ENCODE measurements around the gene ANGPTL4.

DNA sequence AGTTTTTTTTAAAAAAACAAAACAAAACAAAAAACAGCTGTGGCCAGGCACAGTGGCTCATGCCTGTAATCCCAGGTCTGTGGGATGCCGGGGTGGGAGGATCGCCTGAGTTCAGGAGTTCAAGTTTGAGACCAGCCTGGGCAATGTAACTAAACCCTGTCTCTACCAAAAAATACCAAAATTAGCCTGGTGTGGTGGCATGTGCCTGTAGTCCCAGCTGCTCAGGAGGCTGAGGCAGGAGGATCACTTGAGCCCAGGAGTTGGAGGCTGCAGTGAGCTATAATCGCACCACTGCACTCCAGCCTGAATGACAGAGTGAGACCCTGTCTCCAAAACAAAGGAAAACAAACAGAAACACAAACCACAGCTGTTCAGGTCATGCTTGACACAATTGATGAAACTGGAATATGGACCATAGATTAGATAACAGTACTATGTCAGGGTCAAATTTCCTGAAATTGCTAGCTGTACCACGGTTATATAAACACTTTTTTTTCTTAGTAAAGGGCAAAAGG is 6.9 kb upstream of the ANGPTL4 start:
- TF ChIP-seq, protein P1, sequence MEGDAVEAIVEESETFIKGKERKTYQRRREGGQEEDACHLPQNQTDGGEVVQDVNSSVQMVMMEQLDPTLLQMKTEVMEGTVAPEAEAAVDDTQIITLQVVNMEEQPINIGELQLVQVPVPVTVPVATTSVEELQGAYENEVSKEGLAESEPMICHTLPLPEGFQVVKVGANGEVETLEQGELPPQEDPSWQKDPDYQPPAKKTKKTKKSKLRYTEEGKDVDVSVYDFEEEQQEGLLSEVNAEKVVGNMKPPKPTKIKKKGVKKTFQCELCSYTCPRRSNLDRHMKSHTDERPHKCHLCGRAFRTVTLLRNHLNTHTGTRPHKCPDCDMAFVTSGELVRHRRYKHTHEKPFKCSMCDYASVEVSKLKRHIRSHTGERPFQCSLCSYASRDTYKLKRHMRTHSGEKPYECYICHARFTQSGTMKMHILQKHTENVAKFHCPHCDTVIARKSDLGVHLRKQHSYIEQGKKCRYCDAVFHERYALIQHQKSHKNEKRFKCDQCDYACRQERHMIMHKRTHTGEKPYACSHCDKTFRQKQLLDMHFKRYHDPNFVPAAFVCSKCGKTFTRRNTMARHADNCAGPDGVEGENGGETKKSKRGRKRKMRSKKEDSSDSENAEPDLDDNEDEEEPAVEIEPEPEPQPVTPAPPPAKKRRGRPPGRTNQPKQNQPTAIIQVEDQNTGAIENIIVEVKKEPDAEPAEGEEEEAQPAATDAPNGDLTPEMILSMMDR (conservative IDR thresholded peaks at IDR 0.05 in 1 of 2, IDR thresholded peaks at IDR 0.05 in 1 of 2; ENCODE audit: low read depth in 1 of 2, low read length in 2 of 2) = no peak
- TF ChIP-seq EZH2 (IDR thresholded peaks at IDR 0.05; ENCODE audit: low read length, missing control alignments) = no peak
